ENCODE results near the gene NUP188.
A peak's percentile ranks its signal among the peaks of the same experiment; 100 is the strongest.

Gene NUP188

DNA sequence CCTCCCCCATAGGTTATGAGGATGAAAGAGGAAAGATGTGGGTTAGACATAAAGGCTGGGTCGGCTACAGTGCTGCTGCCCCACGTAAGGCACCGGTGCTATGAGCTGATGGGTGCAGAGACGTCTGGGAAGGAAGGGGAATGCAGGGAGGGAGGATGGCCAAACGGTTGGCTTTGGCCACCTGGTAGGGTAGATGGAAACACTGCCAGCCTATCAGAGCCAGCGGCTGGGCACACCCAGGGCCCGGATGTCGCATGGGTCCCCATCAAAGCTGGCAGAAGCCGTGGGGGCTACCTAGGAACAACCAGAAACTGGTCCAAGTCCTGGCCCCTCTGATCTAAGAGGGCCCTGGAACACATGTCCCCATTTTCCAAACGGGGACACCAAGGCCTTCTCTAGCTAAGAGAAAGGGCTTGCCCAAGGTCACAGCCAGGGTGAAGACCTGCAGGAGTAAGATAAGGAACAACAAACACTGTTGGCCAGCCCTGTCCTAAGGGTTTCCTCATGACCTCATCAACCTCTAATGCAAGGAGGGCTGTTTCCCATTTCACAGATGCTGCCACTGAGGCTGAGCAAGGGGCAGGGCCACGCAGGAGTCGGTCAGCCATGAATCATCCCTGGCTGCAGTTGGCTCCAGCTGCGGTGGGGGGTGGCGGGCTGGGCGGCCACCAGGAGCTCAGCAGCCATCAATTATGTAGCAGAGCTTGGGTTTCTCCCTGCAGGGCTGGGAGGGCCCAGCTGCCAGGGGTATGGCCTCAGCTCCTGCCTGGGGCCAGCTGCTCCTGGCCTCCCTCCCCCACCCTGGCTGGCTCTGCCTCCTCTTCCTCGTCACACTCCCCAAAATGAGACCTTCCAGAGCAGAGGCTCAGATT, 75.8 kb downstream of the NUP188 start (continued):
- no peak for TF ChIP-seq ZNF555 (tag by site-specific recombination; conservative IDR thresholded peaks at IDR 0.05)
- TF ChIP-seq, protein P1, sequence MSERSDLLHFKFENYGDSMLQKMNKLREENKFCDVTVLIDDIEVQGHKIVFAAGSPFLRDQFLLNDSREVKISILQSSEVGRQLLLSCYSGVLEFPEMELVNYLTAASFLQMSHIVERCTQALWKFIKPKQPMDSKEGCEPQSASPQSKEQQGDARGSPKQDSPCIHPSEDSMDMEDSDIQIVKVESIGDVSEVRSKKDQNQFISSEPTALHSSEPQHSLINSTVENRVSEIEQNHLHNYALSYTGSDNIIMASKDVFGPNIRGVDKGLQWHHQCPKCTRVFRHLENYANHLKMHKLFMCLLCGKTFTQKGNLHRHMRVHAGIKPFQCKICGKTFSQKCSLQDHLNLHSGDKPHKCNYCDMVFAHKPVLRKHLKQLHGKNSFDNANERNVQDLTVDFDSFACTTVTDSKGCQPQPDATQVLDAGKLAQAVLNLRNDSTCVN (tag by site-specific recombination; optimal IDR thresholded peaks at IDR 0.05): peak; percentile 20
- TF ChIP-seq ZNF248 (tag by site-specific recombination; IDR thresholded peaks at IDR 0.05): no peak
- TF ChIP-seq, protein P2, sequence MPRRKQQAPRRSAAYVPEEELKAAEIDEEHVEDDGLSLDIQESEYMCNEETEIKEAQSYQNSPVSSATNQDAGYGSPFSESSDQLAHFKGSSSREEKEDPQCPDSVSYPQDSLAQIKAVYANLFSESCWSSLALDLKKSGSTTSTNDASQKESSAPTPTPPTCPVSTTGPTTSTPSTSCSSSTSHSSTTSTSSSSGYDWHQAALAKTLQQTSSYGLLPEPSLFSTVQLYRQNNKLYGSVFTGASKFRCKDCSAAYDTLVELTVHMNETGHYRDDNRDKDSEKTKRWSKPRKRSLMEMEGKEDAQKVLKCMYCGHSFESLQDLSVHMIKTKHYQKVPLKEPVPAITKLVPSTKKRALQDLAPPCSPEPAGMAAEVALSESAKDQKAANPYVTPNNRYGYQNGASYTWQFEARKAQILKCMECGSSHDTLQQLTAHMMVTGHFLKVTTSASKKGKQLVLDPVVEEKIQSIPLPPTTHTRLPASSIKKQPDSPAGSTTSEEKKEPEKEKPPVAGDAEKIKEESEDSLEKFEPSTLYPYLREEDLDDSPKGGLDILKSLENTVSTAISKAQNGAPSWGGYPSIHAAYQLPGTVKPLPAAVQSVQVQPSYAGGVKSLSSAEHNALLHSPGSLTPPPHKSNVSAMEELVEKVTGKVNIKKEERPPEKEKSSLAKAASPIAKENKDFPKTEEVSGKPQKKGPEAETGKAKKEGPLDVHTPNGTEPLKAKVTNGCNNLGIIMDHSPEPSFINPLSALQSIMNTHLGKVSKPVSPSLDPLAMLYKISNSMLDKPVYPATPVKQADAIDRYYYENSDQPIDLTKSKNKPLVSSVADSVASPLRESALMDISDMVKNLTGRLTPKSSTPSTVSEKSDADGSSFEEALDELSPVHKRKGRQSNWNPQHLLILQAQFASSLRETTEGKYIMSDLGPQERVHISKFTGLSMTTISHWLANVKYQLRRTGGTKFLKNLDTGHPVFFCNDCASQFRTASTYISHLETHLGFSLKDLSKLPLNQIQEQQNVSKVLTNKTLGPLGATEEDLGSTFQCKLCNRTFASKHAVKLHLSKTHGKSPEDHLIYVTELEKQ (tag by site-specific recombination; IDR thresholded peaks at IDR 0.05; ENCODE audit: borderline replicate concordance): peak; percentile 66; the same call in 1 of the 2 replicates
- TF ChIP-seq BCL11B (tag by site-specific recombination; IDR thresholded peaks at IDR 0.05; ENCODE audit: low read depth): no peak
- TF ChIP-seq ZNF335 (tag by site-specific recombination; conservative IDR thresholded peaks at IDR 0.05): 0 out of 2 replicates have a peak, but pooled peaks have one; percentile 23
- TF ChIP-seq ZFP37 (tag by site-specific recombination; IDR thresholded peaks at IDR 0.05): peak; percentile 74
- TF ChIP-seq, protein P3, sequence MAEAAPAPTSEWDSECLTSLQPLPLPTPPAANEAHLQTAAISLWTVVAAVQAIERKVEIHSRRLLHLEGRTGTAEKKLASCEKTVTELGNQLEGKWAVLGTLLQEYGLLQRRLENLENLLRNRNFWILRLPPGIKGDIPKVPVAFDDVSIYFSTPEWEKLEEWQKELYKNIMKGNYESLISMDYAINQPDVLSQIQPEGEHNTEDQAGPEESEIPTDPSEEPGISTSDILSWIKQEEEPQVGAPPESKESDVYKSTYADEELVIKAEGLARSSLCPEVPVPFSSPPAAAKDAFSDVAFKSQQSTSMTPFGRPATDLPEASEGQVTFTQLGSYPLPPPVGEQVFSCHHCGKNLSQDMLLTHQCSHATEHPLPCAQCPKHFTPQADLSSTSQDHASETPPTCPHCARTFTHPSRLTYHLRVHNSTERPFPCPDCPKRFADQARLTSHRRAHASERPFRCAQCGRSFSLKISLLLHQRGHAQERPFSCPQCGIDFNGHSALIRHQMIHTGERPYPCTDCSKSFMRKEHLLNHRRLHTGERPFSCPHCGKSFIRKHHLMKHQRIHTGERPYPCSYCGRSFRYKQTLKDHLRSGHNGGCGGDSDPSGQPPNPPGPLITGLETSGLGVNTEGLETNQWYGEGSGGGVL (tag by site-specific recombination; IDR thresholded peaks at IDR 0.05): peak; percentile 69
- TF ChIP-seq KLF1 (tag by site-specific recombination; IDR thresholded peaks at IDR 0.05): peak; percentile 94
- TF ChIP-seq, protein P4, sequence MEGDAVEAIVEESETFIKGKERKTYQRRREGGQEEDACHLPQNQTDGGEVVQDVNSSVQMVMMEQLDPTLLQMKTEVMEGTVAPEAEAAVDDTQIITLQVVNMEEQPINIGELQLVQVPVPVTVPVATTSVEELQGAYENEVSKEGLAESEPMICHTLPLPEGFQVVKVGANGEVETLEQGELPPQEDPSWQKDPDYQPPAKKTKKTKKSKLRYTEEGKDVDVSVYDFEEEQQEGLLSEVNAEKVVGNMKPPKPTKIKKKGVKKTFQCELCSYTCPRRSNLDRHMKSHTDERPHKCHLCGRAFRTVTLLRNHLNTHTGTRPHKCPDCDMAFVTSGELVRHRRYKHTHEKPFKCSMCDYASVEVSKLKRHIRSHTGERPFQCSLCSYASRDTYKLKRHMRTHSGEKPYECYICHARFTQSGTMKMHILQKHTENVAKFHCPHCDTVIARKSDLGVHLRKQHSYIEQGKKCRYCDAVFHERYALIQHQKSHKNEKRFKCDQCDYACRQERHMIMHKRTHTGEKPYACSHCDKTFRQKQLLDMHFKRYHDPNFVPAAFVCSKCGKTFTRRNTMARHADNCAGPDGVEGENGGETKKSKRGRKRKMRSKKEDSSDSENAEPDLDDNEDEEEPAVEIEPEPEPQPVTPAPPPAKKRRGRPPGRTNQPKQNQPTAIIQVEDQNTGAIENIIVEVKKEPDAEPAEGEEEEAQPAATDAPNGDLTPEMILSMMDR (tag by site-specific recombination; IDR thresholded peaks at IDR 0.05): no peak
- no peak for TF ChIP-seq ZNF792 (tag by site-specific recombination; IDR thresholded peaks at IDR 0.05)
- TF ChIP-seq HOXA7 (CRISPR knock-in tag; IDR thresholded peaks at IDR 0.05; ENCODE audit: borderline replicate concordance): no peak
- TF ChIP-seq ZNF530 (tag by site-specific recombination; IDR thresholded peaks at IDR 0.05; ENCODE audit: low read depth): no peak
- no peak; the same call in 1 of the 2 replicates for TF ChIP-seq YY2 (tag by site-specific recombination; IDR thresholded peaks at IDR 0.05)
- TF ChIP-seq, protein P5, sequence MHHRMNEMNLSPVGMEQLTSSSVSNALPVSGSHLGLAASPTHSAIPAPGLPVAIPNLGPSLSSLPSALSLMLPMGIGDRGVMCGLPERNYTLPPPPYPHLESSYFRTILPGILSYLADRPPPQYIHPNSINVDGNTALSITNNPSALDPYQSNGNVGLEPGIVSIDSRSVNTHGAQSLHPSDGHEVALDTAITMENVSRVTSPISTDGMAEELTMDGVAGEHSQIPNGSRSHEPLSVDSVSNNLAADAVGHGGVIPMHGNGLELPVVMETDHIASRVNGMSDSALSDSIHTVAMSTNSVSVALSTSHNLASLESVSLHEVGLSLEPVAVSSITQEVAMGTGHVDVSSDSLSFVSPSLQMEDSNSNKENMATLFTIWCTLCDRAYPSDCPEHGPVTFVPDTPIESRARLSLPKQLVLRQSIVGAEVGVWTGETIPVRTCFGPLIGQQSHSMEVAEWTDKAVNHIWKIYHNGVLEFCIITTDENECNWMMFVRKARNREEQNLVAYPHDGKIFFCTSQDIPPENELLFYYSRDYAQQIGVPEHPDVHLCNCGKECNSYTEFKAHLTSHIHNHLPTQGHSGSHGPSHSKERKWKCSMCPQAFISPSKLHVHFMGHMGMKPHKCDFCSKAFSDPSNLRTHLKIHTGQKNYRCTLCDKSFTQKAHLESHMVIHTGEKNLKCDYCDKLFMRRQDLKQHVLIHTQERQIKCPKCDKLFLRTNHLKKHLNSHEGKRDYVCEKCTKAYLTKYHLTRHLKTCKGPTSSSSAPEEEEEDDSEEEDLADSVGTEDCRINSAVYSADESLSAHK (tag by site-specific recombination; IDR thresholded peaks at IDR 0.05): no peak
- TF ChIP-seq SETDB1 (IDR thresholded peaks at IDR 0.05; ENCODE audit: insufficient read length, low read length): no peak
- no peak for TF ChIP-seq ZNF16 (tag by site-specific recombination; IDR thresholded peaks at IDR 0.05; ENCODE audit: low read depth)
- TF ChIP-seq ZNF660 (tag by site-specific recombination; IDR thresholded peaks at IDR 0.05): 0 out of 2 replicates have a peak, but pooled peaks have one; percentile 24
- TF ChIP-seq, protein P6, sequence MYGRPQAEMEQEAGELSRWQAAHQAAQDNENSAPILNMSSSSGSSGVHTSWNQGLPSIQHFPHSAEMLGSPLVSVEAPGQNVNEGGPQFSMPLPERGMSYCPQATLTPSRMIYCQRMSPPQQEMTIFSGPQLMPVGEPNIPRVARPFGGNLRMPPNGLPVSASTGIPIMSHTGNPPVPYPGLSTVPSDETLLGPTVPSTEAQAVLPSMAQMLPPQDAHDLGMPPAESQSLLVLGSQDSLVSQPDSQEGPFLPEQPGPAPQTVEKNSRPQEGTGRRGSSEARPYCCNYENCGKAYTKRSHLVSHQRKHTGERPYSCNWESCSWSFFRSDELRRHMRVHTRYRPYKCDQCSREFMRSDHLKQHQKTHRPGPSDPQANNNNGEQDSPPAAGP (tag by site-specific recombination; IDR thresholded peaks at IDR 0.05): peak; percentile 92
- TF ChIP-seq, protein P7, sequence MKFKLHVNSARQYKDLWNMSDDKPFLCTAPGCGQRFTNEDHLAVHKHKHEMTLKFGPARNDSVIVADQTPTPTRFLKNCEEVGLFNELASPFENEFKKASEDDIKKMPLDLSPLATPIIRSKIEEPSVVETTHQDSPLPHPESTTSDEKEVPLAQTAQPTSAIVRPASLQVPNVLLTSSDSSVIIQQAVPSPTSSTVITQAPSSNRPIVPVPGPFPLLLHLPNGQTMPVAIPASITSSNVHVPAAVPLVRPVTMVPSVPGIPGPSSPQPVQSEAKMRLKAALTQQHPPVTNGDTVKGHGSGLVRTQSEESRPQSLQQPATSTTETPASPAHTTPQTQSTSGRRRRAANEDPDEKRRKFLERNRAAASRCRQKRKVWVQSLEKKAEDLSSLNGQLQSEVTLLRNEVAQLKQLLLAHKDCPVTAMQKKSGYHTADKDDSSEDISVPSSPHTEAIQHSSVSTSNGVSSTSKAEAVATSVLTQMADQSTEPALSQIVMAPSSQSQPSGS (tag by site-specific recombination; IDR thresholded peaks at IDR 0.05; ENCODE audit: low read depth): peak; percentile 66; the same call in 1 of the 2 replicates
- TF ChIP-seq ZNF223 (tag by site-specific recombination; IDR thresholded peaks at IDR 0.05): no peak
- TF ChIP-seq YY1 (tag by site-specific recombination; IDR thresholded peaks at IDR 0.05): peak; percentile 63; the same call in 1 of the 2 replicates
- TF ChIP-seq ZNF747 (tag by site-specific recombination; IDR thresholded peaks at IDR 0.05): no peak

Measured in HEK293 (cell line).